ENCODE measurements around the gene RDH16. TPM values are rescaled to one million over a fixed set of nuclear protein-coding genes. Genes with fewer than 3 reads are reported as not detected.
"Not testable (repeated sequence)": the region's sequence is repeated elsewhere in the genome, so short reads cannot be mapped to it uniquely, and the experiment has no call there.

The RDH16 gene
- polyA plus RNA-seq, 2 of the 4 experiments (the other 2 are of a cell fraction): 0.06 to 0.21 TPM

GRCh38 chr12:56983386-56983785, 26.0 kb upstream of the RDH16 start:
- WGBS (ENCODE audit: missing lambda C conversion rate): 71% methylated on average over 4 of the region's 4 CpGs

GRCh38 chr12:56982578-56983236, 25.3 kb upstream of the RDH16 start:
- CTCF ChIA-PET: interaction anchor here (1.3 to 2.8 kb wide), 3 partner anchors 111 to 346 kb away, joined by 3 to 12 read pairs (median 5); no protein-coding TSS in a partner anchor
- H3K4me1 ChIP-seq; POLR2A ChIA-PET; DNase-seq (ENCODE audit: low read depth in 1 of 2, low spot score in 1 of 2); H3K4me3 ChIP-seq; H3K27ac ChIP-seq; H3K4me2 ChIP-seq; H3K9me3 ChIP-seq; FAIRE-seq; ATAC-seq: not testable (repeated sequence)
- WGBS (ENCODE audit: missing lambda C conversion rate): 81% methylated on average over 2 of the region's 3 CpGs

More at GRCh38 chr12:56983386-56983785, 26.0 kb upstream of the RDH16 start:
- Histone ChIP-seq H3K4me1 (peaks cover 7% of the 10 kb centered on the region; the same call in 2 of the 3 replicates), H3K4me3 (no peak overlapping the region), H3K27ac (no peak overlapping the region), H3K9me3 (no peaks in the 10 kb centered on the region), H3K4me2 (no peak overlapping the region)
- CTCF ChIA-PET: interaction anchor here (2.0 to 2.8 kb wide), 2 partner anchors 143 to 347 kb away, joined by 5 to 12 read pairs; no protein-coding TSS in a partner anchor
- TF ChIP-seq ZNF302 (CRISPR knock-in tag; IDR thresholded peaks at IDR 0.05) (no peak), RCOR1 (IDR thresholded peaks at IDR 0.05; ENCODE audit: low read depth, low read length) (no peak), TP53 (CRISPR knock-in tag; IDR thresholded peaks at IDR 0.05) (no peak), EP300 (IDR thresholded peaks at IDR 0.05) (no peak), SREBF2 (IDR thresholded peaks at IDR 0.05) (no peak), FOSL2 (IDR thresholded peaks at IDR 0.05) (no peak), FOSL2 (CRISPR knock-in tag; IDR thresholded peaks at IDR 0.05) (no peak), SMC3 (IDR thresholded peaks at IDR 0.05) (no peak), CEBPB (IDR thresholded peaks at IDR 0.05) (no peak), PBX3 (IDR thresholded peaks at IDR 0.05) (no peak), FOSB (CRISPR knock-in tag; IDR thresholded peaks at IDR 0.05) (no peak)
- POLR2A ChIA-PET: no interaction called here
- no peak for FAIRE-seq
- no peak for DNase-seq (ENCODE audit: low read depth in 1 of 2, low spot score in 1 of 2)
- ATAC-seq: no peak

- no peak for ATAC-seq
- no peak overlapping the region for H3K27ac ChIP-seq
- no peak for FAIRE-seq
- no peak for DNase-seq (ENCODE audit: low read depth in 1 of 2, low spot score in 1 of 2)
- no peak overlapping the region for H3K4me2 ChIP-seq
- ChIA-PET CTCF (interaction anchor here (0.8 to 2.8 kb wide), 5 partner anchors 24 to 223 kb away, joined by 3 to 12 read pairs (median 6); partner anchors contain the start of genes STAT6 and ZBTB39), POLR2A (no interaction called here)
- TF ChIP-seq HOXB5 (CRISPR knock-in tag; IDR thresholded peaks at IDR 0.05) (no peak), MAFK (IDR thresholded peaks at IDR 0.05; ENCODE audit: partially characterized antibody) (no peak), REST (IDR thresholded peaks at IDR 0.05) (no peak), SMC3 (IDR thresholded peaks at IDR 0.05) (no peak), BHLHE40 (IDR thresholded peaks at IDR 0.05; ENCODE audit: low read depth, low read length) (no peak), BCL3 (IDR thresholded peaks at IDR 0.05) (no peak), FOXS1 (CRISPR knock-in tag; IDR thresholded peaks at IDR 0.05) (no peak), FOSB (CRISPR knock-in tag; IDR thresholded peaks at IDR 0.05) (no peak), RARB (CRISPR knock-in tag; IDR thresholded peaks at IDR 0.05) (no peak), CTCF (IDR thresholded peaks at IDR 0.05) (no peak), PHF8 (IDR thresholded peaks at IDR 0.05; ENCODE audit: borderline replicate concordance, low read depth) (no peak)
- H3K9me3 ChIP-seq: no peaks in the 10 kb centered on the region
- WGBS (ENCODE audit: missing lambda C conversion rate): 82% methylated on average over 4 of the region's 4 CpGs
- H3K4me3 ChIP-seq: no peak overlapping the region
- H3K4me1 ChIP-seq: peaks cover 4% of the 10 kb centered on the region; the same call in 2 of the 3 replicates
Measured at GRCh38 chr12:56980941-56981530, 23.6 kb upstream of the RDH16 start.

Measured in A549 (cell line).